GM18502 (cell line): Measurements from ENCODE around the gene ATXN2.
A peak's percentile ranks its signal among the peaks of the same experiment; 100 is the strongest.
"Not testable (repeated sequence)": the region's sequence is repeated elsewhere in the genome, so short reads cannot be mapped to it uniquely, and the experiment has no call there.

Experiments used
- ATAC-seq: cut with Tn5 transposase; IDR thresholded peaks from one replicate; pipeline ENCODE4 v1.9.1; 2021; ENCODE audit warnings: mild to moderate bottlenecking; ENCODE audit not compliant: unreplicated experiment, poor library complexity

The ATXN2 gene

DNA sequence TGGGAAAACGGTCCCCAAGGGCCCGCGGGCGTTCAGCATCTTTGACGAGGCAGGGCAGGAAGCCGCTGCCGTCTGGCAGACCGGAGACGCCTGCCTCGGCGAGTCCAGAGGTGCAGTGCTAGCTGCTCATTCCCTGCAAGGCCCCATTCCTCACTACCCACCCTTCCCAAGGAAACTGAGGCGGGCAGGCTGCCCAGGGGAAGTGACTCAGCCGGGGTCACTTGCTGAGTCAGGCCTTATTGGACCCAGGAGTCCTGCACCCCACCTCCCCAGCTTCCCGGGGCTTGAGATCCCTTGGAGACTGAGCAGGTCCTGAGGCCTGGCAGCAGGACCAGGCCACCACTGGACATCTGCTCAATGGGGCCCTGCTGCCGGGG lies 189.7 kb downstream of the ATXN2 start:
- ATAC-seq, result no peak

DNA sequence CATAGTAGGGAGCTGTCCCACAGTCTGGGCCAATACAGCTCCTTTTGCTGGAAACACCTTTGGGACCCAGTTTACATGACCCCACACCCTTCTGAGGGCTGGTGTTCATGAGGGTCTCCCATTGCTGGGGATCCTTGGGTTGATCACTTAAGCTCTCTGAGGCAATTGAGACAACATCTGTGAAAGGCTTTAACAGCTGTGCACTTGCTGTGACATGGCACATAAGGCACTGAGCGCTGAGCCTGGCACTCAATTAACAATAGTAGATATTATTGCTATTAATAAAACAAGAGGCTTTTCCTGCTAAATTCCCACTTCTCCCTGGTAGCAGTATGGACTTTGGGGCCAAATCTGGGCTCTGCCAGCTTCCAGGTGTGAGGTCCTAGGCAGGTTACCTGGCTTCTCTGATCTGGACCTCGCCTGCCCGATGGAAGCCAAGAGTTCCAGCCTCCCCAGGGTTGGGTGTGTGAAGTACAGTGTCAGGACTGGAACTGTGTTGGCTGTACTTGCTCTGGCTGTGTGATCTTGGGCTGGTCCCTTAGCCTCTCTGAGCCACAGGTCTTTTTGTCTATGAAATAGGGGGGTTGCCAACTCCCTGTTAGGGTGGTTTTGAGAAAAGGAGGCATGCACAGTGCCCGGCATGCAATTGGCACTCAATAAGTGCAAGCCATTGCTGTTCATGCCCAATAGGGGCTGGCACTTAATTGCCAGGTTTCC lies 190.3 kb downstream of the ATXN2 start:
- ATAC-seq, result no peak

DNA sequence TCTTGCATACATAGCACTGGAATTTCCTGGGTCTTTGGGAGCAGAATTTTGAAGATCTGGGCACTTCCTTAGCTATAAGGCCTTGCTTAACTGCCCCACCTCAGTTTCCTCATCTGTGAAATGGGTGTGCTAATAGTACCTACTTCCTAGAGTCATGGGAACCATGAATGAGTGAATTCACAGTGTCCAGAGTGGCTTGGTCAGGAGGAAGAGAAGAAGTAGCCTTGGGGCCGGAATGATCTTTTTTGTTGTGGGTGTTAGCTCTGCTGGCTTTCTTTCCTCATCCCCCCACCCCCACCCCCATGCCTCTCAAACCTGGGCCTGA lies 191.0 kb downstream of the ATXN2 start:
- no peak for ATAC-seq

DNA sequence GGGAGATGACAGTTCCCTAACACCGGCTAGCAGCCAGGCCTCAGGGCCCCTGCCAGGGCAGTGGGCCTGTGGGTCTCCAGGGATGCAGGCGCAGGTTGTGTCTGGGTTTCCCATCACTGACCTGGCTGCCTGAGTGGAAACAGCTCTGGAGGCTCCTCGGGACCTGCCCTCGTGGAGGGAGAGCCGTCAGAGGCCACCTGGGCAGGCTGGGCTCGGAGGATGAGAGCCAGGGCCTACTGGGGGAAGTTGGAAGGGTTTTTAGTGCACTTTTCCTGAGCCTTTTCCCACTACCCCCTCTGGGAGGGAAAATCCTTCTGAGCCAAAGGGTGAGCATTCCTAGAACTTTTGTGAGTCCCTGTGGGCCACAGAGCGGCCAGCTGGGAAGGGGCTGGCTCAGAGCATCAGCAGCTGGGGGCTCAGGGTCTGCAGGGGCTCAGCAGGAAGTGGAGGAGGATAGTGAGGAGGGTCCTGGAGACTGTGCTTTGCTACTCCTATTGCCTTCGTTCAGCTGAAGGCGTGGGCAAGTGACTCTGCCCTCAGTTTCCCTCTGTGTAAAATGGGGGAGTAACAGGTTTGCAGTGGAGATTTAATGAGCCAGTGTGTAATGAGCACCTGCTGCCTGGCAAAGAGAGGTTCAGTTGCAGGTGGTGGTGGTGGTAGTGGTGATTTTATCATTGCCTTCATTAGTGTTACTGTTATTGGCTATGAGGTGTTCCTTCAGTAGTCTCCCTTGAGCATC lies 191.6 kb downstream of the ATXN2 start:
- ATAC-seq, result no peak

DNA sequence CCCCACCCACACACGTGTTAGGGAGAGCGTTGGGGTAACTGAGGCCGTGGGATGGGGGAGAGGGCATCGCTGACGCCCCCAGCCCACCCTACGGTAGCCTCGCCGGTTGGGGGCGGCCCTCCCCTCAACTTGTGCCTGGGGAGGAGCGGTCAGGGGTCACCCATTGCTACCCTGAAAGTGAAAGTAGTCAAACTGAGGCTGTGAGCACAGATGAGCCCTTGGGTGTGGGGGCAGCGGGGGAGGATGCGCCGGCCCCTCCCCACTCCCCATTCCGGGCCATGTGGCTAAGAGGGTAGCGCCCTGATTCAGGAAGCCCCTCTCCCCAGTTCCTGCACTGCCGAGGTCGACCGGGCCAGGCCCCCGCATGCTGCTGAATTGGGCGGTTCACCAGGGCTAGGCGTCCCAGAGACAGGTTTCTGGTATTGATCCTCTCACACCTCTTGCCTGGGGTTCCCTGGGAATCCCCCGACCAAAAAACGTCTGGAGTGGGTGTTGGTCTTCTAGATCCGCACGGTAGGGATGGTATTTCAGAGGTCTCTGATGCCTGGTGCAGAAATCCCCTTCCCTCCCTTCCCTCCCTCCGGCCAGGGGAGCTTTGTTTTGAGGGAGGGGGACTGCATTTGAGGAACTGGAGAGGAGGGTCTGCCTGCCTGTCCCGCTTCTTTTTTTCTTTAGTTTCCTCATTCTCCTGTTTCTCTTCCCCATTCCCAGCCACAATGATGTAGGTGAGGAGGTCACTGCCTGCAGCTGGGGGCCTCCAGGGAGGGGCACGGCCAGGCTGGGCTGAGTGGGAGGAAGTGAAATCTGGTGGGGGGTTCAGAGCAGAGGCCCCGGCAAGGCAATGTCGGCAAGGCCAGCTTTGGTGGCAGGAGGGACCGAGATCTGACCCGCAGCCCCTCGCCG lies 192.4 kb downstream of the ATXN2 start:
- ATAC-seq, result no peak

DNA sequence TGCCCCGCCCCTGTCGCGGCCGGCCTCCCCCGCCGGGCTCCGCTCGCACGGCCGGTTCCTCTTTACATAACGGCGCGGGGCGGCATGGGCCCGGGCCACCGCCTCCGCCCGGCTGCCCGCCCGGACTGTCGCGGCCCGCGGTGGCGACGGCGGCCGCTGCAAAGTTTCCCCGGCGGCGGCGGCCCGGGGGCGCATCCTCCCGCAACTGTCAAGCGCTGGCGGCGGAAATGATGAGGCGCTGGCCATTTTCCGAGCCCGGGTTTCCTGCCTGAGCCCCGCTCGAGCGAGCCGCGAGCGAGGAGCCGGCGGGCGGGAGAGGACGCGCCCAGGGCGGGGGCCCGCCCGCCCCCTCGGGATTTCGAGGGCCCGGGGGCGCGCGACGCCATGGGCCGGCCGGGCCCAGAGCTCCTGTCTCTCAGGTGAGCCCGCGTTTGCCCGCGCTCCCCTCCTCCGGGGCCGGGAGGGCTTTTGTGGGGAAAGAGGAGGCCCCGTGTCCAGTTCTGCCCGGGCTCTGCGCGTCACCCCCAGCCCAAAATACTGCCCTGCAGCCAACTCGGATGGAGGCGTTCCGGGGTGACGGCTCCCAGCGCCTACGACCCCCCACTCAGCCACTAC lies 193.1 kb downstream of the ATXN2 start, which contains the start of gene SH2B3:
Gene SH2B3, plus strand, starts transcription at position 65 of the 615 bp plus-strand sequence. CDS start 12,223 bp downstream, outside the sequence.
- peak; percentile 1 for ATAC-seq

DNA sequence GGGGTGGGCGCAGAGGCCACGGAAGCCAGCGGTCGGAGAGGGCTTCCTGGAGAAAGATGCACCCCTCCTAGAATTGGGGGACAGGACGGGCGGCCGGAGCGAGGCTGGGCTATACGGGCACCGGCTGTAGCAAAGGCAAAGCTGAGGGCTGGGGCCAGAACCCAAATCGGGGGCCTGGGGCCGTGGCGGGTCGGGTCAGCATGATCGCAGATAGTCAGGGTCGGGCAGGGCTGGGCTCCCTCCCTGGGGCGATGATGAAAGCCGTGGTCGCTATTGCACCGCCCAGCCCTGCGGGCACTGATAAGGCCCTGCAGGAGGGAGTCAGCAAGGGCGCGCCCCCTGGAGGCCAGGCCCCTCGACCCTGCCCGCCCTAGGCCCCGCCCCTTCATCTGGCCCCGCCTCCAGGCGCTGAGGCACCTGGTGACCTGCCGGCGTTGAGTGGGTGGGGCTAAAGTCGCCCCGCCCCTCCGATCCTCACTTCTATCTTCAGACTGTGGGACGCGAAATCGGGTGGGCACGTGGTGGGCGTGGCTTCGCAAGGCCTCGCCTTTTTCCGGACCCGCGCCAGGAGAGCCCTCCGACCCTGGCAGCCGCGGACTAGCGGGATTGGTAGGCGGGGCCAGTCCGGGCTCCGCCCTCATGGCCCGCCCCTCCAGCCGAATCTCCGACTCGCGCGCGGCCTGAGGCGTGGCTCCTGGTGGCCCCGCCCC lies 193.8 kb downstream of the ATXN2 start:
- ATAC-seq, result peak; percentile 57

DNA sequence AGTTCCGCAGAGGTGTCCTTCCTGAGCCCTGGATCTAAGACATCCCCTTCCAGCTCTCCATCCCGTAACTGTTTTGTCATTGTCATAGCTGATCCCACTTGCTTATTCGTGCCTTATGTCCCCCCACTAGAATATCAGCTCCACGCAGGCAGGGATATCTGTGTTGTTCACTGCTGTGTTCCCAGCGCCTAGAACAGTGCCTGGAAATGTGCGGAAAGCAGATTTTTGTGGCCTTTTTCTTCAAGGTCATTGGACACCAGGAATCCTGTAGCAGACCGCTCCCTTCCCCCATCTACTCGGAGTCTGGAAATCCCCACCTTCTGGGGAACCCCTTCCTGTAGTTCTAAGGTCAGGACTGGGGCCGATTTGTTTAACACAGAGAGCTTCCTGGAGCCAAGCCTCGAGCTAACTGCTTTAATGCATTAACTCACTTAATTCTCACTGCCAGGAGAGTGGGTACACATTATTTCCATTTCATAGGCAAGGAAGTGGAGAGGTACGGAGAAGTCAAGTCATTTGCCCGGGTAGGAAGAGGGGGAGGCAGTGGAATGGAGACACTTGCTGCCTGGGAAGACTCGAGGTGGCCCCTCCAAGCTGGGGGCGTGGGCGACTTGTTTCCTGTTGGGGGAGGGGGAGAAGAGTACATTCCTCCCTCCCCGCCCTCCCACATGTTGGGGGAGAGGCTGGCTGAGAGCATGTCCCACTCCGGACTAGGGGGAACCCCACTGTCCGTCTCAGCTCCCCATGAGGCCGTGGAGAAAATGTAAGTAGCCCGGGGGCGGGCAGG lies 194.6 kb downstream of the ATXN2 start:
- ATAC-seq, result peak; percentile 3

DNA sequence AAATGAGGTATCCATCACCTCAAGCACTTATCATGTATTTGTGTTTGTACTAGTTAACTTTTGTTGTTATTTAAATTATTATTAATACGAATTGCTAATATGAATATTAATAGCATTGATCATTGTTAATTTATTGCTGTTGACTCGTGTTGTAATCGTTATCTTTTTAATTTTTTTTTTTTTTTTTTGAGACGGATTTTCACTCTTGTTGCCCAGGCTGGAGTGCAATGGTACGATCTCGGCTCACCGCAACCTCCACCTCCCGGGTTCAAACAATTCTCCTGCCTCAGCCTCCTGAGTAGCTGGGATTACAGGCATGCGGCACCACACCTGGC lies 196.7 kb downstream of the ATXN2 start:
- ATAC-seq, result not testable (repeated sequence)
